Astrocyte of the cerebellum (primary cell): Measurements from ENCODE around the gene DCP2.

Experiments used
- DNase-seq: peaks from one replicate; pipeline ENCODE4 v3.0.0-alpha.2; 2011; ENCODE audit warnings: low read depth
- H3K4me3 ChIP-seq: 2 replicates; pipeline ENCODE4 v1.5.1; 2011; ENCODE audit warnings: mild to moderate bottlenecking, low read depth, low read length, moderate library complexity
- in situ Hi-C: cut with HindIII; loops from 2 replicates; pipeline ENCODE4 v1.10.0; 2017; ENCODE audit warnings: low sequenced_read_pairs
- TF ChIP-seq, protein P1 (sequence below): IDR thresholded peaks from 2 replicates; pipeline ENCODE4 v1.5.1; 2012; ENCODE audit warnings: low read length, low read depth, moderate library complexity, mild to moderate bottlenecking; ENCODE audit errors: missing control alignments

Gene DCP2

DNA sequence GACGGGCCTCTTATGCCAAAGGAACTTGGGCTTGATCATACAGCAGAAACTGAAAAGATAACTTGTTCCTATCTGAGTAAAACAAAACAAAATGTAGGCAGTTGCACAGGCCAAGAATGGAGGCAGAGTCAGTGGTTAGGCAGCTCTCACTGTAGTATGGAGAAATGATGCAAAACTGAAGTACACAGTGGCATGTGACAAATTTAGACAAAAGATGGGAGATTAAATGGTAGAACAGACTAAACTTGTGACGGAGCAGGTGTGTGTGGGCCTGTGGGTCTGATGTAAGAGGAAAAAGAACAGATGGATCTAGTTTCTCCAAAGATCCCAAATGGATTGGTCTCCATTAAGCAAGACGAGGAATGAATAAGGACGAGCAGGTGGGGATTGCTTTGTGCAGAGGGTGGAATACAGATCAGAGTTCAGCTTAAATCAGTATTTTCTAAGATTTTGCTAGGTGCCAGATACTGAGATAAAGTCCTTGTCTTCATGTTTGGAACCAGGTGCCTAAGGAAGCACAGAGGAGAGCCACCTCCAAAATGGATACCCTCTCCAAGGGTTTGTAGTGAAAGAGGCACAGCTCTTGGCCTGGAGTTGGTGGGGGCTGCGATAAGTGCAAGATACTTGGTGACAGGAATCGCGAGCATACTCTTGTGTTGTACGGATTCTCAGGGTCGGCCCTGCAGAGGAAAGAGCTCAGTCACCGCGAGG, 722 bp upstream of the DCP2 start:
- TF ChIP-seq, protein P1, sequence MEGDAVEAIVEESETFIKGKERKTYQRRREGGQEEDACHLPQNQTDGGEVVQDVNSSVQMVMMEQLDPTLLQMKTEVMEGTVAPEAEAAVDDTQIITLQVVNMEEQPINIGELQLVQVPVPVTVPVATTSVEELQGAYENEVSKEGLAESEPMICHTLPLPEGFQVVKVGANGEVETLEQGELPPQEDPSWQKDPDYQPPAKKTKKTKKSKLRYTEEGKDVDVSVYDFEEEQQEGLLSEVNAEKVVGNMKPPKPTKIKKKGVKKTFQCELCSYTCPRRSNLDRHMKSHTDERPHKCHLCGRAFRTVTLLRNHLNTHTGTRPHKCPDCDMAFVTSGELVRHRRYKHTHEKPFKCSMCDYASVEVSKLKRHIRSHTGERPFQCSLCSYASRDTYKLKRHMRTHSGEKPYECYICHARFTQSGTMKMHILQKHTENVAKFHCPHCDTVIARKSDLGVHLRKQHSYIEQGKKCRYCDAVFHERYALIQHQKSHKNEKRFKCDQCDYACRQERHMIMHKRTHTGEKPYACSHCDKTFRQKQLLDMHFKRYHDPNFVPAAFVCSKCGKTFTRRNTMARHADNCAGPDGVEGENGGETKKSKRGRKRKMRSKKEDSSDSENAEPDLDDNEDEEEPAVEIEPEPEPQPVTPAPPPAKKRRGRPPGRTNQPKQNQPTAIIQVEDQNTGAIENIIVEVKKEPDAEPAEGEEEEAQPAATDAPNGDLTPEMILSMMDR: no peak
- H3K4me3 ChIP-seq: peak overlapping the region; percentile 91
- no peak for DNase-seq
- in situ Hi-C loops: no loop called here

DNA sequence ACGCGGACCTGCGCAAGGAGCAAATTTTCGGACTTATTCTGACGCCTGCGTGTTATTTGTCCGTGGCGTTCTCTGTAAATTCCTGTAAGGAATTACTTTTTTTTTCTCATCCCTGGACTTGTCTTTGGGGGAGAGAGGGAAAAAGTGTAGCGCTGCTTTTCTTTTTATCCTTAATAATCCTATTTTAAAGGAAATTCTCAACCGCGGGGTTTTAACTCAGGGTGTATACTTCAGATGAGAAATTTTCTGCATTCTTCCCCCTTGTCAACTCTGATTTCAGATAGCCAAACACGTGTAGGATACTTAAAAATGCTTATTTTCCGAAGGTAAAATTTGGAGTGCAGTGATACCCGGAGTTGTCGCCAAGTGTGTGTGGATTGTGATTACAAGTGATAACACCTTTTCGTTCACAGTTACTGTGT, 853 bp downstream of the DCP2 start:
- in situ Hi-C loops: no loop called here
- no peak for DNase-seq
- H3K4me3 ChIP-seq: peak overlapping the region; percentile 91
- TF ChIP-seq, protein P1: no peak

DNA sequence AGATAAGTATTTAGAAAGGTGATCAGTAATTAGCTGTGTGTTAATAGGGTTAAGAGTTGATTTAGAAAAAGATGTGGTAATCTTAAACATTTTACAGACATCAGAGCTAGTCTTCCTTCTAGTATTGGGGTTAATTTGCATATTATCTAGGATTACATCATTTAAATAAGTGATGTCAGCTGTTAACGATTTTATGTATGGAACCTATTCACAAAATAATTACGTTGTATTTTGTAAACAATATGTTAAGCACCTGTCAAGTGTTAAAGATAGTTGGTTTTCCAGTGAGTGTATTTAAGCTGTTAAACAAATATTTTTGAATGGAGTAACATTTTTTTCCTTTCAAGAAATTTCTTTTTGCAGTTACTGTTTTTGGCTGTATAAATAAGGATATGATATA, 2.2 kb downstream of the DCP2 start:
- in situ Hi-C loops: no loop called here
- H3K4me3 ChIP-seq: no peak overlapping the region
- no peak for DNase-seq
- TF ChIP-seq, protein P1: no peak

DNA sequence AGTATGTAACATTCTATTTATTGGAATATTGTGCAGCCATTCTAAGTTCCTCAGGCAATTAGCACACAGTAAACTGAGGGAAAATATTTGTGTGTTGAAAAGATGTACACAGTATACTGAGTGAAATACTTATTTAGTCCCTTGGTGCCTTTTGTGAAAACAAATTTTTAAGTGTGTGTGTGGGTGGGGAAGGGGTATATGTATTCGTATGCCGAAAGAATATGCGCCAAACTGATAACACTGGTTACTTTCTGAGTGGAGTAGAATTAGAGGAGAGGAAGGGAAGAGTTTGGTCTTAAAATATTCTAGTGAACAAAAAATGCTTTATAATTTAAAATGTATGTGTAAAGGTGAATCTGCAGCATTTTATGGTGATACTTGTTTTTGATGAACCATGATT, 3.1 kb downstream of the DCP2 start:
- DNase-seq: no peak
- in situ Hi-C loops: no loop called here
- H3K4me3 ChIP-seq: no peak overlapping the region
- TF ChIP-seq, protein P1: no peak

DNA sequence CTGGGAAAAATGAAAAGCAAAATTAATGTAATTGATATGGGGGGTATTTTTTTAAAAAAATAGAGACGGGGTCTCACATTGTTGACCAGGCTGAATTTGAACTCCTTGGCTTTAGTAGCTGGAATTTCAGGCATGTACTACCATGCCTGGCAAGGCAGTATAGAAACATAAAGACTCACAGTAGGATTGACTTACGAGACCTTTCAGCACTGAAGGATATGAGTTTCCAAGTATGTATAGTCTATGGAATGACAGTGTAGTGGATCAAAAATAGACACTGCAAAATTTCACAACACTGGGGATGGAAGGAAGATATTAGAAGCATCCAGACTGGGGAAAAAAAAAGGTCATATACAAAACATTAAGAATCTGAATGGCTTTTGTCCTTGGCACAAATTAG, 6.8 kb downstream of the DCP2 start:
- in situ Hi-C loops: no loop called here
- TF ChIP-seq, protein P1: no peak
- H3K4me3 ChIP-seq: no peak overlapping the region
- no peak for DNase-seq

DNA sequence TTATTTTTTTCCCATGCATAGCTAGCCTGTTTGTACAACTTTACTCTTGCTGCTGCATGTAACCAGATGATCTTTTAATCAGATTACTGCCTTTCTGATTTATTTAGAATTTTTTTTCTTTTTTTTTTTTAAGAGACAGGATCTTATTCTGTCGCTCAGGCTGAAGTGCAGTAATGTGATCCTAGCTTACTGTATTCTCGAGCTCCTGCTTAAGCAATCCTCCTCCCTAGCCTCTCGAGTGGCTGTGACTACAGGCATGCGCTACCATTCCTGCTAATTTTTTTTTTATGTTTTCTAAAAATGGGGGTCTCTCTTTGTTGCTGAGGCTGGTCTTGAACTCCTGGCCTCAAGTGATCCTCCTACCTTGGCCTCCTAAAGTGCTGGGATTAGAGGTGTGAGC, 9.6 kb downstream of the DCP2 start:
- no peak overlapping the region for H3K4me3 ChIP-seq
- DNase-seq: no peak
- TF ChIP-seq, protein P1: no peak
- in situ Hi-C loops: no loop called here
